GM21526 (cell line): ENCODE data around the gene CHRM4.

Experiments
- ATAC-seq: cut with Tn5 transposase; IDR thresholded peaks from one replicate; pipeline ENCODE4 v1.9.1; 2021; ENCODE audit warnings: moderate library complexity; ENCODE audit not compliant: unreplicated experiment, low FRiP score

CHRM4 gene

GRCh38 chr11:46351148-46351547 lies 40.4 kb downstream of the CHRM4 start:
- ATAC-seq: no peak

- no peak for ATAC-seq
Measured at GRCh38 chr11:46350695-46351094, 40.9 kb downstream of the CHRM4 start.

GRCh38 chr11:46348566-46349401 lies 42.8 kb downstream of the CHRM4 start:
- no peak for ATAC-seq

GRCh38 chr11:46347637-46348311 lies 43.8 kb downstream of the CHRM4 start:
- no peak for ATAC-seq

- ATAC-seq: peak; percentile 57
Measured at GRCh38 chr11:46346886-46347636, 44.5 kb downstream of the CHRM4 start, which contains the start of gene DGKZ. DGKZ (plus strand) TSS chr11:46347463; CDS start chr11:46347660, 197 bp downstream.

GRCh38 chr11:46345881-46346484 lies 45.6 kb downstream of the CHRM4 start:
- no peak for ATAC-seq

- ATAC-seq: no peak
Measured at GRCh38 chr11:46345131-46345597, 46.4 kb downstream of the CHRM4 start.

- no peak for ATAC-seq
Measured at GRCh38 chr11:46343520-46343919, 48.1 kb downstream of the CHRM4 start.

- no peak for ATAC-seq
Measured at GRCh38 chr11:46342239-46342638, 49.3 kb downstream of the CHRM4 start.

- no peak for ATAC-seq
Measured at GRCh38 chr11:46341454-46341853, 50.1 kb downstream of the CHRM4 start.

GRCh38 chr11:46339816-46340215 lies 51.8 kb downstream of the CHRM4 start:
- ATAC-seq: no peak

- ATAC-seq: no peak
Measured at GRCh38 chr11:46338988-46339666, 52.4 kb downstream of the CHRM4 start.

- no peak for ATAC-seq
Measured at GRCh38 chr11:46338636-46338987, 53.0 kb downstream of the CHRM4 start.

GRCh38 chr11:46337626-46338345 lies 53.8 kb downstream of the CHRM4 start:
- no peak for ATAC-seq

GRCh38 chr11:46336563-46337180 lies 54.9 kb downstream of the CHRM4 start:
- ATAC-seq: no peak

GRCh38 chr11:46335890-46336562 lies 55.5 kb downstream of the CHRM4 start:
- no peak for ATAC-seq

- ATAC-seq: no peak
Measured at GRCh38 chr11:46335271-46335670, 56.3 kb downstream of the CHRM4 start.

GRCh38 chr11:46334211-46334610 lies 57.4 kb downstream of the CHRM4 start:
- no peak for ATAC-seq
